HG02970 (cell line): ENCODE data around the gene RAB15.

Source experiments
- ATAC-seq: cut with Tn5 transposase; IDR thresholded peaks from one replicate; pipeline ENCODE4 v1.9.1; 2021; ENCODE audit warnings: mild to moderate bottlenecking, moderate library complexity, moderate number of reproducible peaks; ENCODE audit not compliant: unreplicated experiment, low FRiP score

RAB15 gene

DNA sequence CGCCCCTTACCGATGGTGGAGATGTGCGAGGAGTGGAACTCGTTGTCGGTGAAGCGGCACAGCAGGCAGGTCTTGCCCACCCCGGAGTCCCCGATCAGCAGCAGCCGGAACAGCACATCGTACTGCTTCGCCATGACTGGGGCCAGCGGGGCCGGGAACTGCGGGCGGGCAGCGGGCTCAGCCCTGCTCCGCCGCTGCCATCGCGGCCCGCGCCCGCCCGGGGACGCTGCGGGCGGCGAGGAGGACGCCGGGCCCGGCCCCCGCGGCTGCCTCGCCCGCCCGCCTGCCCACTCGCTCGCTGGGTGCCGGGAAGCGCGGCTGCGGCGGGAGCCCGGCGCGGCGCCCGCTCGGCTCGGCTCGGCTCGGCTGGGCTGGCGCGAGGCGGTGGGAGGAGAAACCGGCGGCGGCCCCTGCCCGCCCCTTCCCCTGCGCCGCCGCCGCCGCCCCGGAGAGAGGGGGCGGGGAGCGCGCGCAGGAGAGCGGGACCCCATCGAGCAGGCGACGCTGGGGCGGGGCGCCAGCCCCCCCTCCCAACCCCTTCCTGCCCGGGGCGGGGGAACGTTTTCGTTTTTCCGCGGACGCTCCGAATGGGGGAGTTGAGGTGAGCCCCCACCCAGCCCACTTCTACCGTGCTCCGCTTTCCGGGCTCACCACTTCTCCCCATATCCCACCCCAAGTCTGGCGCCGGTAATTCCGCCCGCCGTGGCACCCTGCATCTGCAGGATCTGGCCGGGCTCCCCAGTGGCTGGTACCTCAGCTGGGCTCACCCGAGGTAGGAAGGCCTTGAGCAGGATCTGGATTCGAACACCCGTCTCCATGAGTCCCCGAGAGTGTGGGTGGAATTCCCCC lies at the start of gene RAB15:
Gene RAB15, minus strand, starts transcription at position 394 of the 849 bp plus-strand sequence. Its CDS starts 260 bp downstream, at position 134.
- no peak for ATAC-seq

DNA sequence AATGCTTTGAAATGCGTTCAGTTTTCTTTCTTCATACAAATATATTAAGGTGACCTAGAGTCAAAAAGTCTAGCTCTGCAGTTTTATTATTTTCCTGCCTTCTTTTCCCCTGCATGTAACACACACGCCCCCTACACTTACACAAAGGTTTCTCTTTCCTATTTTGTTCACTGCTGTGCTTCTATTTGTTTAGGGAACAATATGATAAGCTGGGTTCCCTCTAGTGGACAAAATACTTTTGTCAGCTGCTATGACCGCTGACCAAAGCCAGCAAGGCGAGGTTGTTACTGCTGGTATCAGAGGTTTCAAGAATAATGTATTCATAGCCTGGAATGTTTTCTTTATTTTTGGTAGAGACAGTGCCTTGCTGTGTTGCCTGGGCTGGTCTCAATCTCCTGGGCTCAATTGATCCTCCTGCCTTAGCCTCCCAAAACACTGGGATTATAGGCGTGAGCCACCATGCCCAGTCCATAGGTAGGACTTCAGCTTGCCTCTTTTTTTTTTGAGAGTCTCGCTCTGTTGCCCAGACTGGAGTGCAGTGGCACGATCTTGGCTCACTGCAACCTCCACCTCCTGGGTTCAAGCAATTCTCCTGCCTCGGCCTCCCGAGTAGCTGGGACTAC lies 47.9 kb upstream of the RAB15 start:
- ATAC-seq = no peak

DNA sequence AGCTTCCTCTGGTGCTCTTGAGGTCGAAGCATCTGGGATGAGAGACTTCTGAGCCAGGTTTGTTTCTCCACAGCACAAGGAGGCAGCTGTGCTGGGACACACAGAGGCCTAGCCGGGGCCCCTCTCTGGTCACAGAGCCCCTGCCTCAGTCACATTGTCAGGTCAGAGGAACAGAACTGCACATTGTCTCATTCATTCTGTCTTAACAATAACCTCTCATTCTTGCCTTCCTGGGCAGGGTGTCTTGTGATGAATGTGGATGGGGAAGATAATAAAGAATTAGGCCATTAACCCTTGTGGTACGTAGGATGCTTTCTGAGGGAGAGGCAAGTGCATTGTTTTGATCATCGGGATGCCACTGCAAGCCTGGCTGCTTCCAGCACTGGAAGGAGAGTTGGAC lies 44.3 kb upstream of the RAB15 start:
- ATAC-seq = no peak

DNA sequence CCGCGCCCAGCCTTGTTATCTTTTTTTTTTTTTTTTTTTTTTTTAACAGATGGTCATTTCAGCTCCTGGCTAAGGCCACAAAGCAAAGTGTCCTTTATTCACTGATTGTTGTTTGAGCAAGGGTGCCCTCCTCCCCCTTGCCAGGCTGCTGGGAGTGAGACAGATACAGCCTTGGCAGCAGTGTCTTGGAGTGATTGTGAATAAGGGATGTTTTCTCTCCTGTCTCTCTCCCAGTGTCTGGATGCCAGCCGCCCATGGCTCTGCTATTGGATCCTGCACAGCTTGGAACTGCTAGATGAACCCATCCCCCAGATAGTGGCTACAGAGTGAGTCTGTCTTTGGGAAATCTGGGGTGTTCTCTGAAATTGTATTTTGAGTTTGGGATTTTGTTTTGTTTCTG lies 43.3 kb upstream of the RAB15 start:
- ATAC-seq = no peak

DNA sequence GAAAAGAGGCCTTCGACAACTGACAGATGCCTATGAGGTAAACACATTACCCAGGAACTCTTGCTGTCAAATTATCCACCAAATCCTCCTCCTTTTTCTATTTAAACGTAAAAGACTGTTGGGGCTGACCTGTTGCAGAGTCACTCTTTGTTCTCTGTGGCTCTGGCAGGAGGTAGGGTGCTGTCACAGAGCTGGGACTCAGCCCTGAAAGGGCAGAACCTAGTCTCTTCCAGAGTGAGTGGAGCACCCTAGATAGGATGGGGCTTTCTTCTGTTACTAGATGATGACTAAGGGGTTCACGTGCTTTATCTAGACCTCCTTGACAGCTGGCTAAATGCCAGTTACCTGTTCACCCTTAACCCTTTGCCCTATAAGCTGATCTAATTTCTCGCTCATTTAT lies 40.2 kb upstream of the RAB15 start:
- ATAC-seq = no peak

DNA sequence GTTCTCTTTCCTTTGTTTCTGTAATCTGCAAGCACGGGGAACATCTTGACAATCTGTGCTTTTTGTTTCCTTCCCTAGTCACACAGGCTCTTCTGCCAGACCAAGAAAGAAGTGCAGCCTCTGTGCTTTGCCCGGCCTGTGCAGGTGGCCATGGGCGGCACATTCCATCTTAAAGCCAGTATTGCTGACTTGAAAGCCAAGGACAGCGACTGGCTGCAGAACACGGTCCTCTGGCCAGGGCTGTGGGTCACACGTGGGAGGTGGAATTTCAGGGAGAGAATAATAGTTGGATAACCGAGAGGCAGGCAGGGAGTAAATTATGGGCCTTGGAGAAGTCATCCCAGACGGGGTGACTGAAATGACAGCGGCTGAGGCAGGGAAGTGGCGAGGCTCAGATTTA lies 39.4 kb upstream of the RAB15 start:
- ATAC-seq = no peak

DNA sequence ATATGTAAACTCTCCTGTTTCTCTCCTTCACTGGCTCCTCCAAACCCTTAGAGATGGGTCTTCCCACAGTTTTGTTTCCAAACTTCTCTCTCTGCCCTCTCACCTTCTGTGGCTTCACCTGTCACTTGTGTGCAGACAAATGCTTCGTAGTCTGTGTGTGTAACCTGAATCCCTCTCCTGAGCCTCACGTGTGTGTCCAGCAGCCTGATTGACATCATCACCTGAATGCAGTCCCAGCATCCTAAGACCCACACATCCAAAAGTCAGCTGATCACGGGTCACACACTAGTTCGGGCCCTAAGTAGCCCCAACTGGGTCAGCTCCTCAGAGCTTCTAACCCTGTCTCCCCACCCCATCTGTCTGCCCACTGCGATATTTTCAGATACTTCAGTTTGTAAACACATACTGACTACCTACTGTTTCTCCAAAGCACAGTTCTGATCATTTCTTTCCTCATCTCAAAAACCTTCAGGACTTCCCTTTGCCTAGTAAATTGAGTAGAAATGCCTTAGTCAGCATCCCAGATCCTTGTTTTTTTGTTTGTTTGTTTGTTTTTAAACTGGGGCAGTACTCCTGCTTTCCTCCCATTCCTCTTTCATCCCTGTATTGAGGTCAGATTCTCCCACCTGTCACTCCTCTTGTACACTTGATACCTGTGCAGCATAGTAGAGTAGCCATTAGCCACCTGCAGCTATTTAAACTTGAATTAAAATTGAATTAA lies 38.2 kb upstream of the RAB15 start:
- no peak for ATAC-seq

DNA sequence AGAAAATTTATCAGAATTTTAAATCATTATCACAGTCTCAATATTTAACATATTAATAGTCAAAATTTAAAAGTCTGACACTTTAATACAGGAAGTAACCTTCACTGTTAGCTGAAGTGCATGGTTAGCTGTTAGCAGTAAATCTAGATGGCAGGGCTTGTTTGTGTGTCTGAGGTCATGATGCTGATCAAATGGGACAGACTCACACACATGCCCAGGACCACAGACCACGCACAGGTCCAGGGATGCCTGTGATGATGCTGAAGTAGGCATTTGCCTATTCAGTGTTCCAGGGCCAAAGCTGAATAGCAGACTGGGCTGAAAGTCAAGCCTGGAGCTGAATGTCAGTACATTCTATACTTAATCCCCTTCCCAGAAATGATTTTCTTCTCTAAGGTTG lies 35.1 kb upstream of the RAB15 start:
- no peak for ATAC-seq

DNA sequence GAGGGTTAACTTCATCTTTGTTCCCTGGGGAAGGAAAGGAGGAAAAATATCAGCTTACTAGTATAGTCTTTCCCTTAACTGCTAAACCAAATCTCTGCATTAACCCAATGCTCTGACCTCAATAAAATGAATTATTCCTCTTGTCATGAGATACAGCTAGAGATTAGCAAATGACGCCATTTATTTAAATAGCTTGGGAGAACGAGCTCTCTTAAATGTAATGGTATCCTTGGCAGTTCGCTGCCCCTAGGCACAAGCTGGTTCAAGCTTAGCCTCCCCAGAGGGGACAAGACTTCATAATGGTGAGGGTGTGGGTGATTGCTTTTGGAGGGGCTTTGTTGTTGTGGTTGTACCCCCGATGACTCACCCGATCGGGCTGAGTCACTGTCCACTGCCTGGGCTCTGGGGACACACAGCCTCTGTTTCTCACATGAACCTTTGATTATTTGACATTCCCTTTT lies 34.2 kb upstream of the RAB15 start:
- ATAC-seq = no peak

DNA sequence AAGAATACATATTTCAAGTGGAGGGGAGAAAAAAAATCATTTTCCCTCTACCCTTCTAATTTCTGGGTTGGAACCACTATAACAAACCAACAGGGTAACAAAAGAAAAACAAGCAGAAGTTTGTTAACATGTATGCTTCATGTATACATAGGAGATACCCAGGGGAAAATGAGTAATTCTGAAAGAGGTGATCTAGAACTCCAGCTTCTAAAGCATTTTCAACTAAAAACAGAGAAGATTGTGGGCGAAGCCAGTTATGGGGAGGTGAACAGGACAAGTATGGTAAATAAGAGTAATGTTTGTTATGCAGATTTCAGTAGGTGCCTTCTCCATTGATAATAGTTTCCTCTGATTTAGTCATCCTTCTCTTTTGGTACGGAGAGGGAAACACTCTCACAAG lies 31.3 kb upstream of the RAB15 start:
- no peak for ATAC-seq

DNA sequence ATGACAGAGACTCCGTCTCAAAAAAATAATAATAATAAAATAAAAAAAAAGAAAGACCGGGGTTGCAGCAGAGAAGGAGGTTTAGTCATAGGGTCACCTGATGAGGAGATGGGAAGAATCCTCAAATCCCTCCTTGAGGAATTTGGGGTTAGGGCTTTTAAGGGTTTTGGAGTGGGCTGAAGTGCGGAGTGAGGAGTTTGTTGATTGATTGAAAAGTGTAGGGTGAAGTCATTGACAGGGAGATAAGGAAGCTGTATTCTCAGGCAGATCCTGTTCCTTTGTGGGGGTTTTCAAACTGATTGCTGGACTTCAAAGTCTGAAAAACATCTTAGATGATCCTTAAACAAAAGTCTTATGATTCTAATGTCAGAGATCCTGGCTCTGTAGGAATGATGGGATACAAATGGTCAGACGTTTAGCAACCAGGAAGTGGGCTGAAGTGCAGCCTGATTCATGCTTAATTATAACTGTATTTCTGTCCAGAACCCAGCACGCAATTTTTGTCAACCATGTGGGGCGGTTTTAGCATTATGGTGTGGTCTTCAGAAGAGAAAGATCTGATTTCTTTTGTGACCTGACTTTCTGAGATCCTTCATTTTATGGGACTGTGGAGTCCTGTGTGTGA lies 30.6 kb upstream of the RAB15 start:
- ATAC-seq = no peak

DNA sequence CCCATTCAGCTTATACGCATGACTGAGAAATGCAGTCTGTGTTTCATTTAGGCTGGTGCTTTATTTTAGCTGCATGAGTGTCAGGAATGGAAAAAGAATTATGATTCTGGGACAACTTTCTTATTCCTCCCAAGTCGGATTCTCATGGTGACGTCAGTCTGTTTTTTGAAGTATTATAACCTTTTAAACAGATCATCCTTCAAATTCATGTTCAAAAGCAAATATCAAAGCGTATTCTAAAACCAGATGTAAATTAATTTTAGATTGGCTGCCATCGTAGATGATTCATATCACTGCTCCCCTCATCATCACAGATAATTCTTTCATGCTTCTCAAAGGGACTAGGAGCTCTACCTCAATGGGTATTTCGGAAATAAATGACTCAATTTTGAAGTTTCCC lies 29.6 kb upstream of the RAB15 start:
- ATAC-seq = no peak

DNA sequence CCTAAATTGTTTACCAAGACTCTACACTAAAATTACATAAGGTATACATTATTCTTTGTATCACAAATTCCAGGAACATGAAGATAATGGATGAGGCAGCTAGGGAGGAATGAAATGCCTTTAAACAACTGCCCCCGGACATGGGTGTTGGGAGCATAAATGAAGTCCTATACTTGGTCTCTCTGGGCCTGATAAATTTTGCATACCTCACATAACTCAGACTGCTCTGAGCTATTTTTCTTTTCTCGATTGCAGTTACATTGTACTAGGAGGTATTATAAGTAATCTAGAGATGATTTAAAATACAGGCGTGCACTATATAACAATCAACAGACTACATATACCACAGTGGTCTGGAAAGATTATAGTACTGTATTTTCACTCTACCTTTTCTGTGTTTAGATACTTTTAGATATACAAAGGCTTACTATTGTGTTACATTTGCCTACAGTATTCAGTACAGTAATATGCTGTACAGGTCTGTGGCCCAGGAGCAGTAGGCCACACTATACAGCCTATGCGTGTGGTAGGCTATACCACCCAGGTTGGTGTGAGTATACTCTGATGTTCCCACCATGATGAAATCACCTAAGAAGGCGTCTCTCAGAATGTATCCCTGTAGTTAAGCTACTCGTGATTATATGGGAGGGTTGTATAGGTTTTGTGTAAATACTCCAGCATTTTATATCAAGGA lies 28.9 kb upstream of the RAB15 start:
- no peak for ATAC-seq

DNA sequence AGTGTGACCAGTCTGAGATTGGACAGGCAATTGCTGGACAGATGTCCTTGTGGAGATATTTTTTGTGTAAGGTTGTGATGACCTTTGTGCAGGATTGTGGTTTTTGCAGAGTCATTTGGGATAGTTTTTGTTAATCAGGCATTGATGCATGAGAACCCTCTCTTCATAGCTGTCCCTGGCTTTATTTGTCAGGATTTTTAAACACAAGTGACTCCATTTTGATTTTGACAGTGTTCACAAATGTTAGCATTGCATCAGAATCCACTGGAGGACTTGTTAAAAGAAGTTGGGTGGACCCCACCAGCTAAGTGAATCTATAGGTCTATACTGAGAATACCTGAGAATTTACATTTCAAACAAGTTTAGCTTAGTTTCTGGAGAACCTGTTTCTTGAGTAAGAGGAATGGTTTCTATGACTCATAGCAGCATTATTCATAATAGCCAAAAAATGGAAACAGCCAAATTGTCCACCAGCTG lies 26.4 kb upstream of the RAB15 start:
- no peak for ATAC-seq

DNA sequence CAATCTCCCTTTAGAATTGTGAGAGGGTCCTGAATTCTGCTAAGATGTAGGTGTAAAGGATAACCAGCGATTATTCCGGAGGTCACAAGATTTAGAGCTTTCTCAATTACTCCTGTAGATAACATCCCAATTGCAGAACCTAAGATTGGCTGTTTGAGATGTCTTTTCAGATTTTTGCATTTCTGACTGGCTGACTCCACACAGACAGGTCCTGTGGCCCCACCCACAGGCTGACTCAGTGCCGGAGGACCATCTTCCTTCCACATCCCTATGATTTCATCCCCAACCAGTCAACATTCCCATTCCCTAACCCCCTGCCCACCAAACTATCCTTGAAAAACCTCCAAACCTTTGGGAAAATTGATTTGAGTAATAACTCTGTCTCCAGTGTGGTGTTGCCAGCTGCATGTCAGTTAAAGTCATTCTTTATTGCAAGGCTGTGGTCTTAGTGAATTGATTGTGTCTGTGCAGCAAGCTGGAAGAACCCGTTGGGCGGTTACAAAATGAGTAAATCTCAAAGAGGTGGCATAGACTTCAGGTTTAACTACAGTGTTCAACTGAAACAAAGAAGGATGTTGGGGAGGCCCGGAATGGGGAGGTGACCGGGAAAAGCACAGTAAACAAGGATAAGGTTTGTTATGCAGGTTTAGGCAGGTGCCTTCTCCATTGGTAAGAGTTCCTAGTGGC lies 25.1 kb upstream of the RAB15 start:
- no peak for ATAC-seq

DNA sequence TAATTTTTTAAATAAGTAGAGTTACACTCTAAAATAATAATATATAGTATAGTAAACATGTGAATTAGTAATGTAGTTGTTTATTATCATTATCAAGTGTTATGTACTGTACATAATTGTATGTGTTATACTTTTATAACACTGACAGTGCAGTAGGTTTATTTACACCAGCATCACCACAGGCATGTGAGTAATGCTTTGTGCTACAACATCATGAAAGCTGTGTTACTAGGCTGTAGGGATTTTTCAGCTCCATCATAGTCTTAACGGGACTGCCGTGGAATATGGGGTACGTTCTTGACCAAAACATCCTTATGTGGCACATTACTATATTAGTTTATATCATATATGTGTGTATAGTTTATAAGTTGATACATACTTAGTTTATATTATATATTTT lies 23.2 kb upstream of the RAB15 start:
- ATAC-seq = no peak

DNA sequence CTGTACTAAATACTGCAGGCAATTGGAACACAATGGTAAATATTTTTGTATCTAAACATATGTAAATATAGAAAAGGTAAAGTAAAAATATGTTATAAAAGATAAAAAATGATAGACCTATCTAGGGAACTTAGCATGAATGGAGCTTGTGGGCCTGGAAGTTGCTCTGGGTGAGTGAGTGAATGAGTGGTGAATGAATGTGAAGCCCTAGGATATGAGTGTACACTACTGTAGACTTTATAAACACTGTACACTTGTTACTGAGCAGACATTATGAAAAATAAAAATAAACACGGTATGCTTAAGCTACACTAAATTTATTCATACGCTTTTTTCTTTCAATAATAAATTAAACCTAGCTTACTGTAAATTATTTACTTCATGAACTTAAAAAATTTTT lies 22.4 kb upstream of the RAB15 start:
- no peak for ATAC-seq

DNA sequence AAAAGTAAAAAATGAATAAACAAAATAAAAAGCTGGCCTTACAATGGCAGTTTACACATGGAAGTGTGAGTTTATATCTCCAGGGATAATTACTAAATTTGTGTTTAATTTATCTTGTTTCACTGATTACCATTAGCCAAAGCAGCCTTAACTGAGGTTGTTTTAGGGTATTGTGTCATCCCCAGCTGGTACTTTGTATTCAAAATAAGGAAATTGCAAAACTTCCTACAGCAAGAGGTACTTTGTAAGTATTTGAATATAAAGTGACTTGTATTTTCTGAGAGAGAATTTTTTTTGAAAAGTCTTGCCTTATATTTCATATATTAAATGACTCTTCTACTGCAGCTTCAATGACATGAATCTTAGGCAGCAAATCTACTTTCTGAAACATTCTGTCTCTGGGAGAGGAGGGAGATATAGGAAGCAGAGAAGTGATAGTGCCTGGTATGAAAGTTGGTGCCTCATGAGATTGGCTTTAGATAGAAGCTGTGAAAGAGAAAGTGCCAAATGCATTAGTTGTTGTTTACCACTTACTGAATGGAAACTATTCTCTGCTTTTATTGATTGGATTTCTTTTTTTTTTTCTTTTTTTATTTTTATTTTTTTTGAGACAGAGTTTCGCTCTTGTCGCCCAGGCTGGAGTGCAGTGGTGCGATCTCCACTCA lies 21.3 kb upstream of the RAB15 start:
- ATAC-seq = no peak

DNA sequence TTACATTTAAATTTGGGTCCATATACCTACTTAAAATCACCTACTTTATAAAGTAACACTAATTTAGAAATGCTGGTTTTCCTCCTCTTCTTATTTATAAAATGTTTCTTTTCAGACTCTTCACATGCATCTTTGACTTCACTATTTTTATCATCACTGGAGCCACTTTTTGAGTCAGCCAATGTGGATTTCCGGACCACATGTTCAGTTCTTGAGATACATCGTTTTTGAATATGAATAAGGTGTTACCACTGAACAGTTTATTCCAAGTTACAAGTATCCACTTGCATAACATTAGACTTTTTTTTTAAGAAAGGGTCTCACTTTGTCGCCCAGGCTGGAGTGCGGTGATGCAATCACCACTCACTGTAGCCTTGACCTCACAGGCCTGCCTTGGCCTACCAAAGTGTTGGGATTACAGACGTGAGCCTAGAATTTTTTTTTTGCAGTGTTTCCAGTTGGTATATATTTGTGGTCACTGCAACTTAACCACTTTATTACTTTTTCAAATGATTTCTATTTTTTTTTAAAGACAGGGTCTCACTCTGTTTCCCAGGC lies 20.3 kb upstream of the RAB15 start:
- no peak for ATAC-seq
